ENCODE measurements around the gene JADE2.

- TF ChIP-seq CTCF (IDR thresholded peaks at IDR 0.05; ENCODE audit: extremely low read depth in 1 of 2, insufficient read depth in 1 of 2, low read depth in 1 of 2, low read length in 2 of 2) (no peak), POLR2A (IDR thresholded peaks at IDR 0.05; ENCODE audit: low read depth, low read length) (no peak), POLR2AphosphoS5 (IDR thresholded peaks at IDR 0.05; ENCODE audit: insufficient read depth, low read depth, low read length) (no peak), EZH2 (IDR thresholded peaks at IDR 0.05; ENCODE audit: borderline replicate concordance, low read depth, low read length, severe bottlenecking) (no peak), MAX (IDR thresholded peaks at IDR 0.05; ENCODE audit: insufficient read depth, insufficient read length) (no peak), JUN (IDR thresholded peaks at IDR 0.05; ENCODE audit: borderline replicate concordance, insufficient read depth, insufficient read length, low read depth) (no peak), MYC (IDR thresholded peaks at IDR 0.05; ENCODE audit: low read depth, low read length) (no peak)
These were observed 59.2 kb downstream of the JADE2 start for GRCh38 chr5:134584662-134585061.
